GM19452 (cell line): ENCODE measurements around the gene ATP2A3.

Experiments used
- ATAC-seq: cut with Tn5 transposase; IDR thresholded peaks from one replicate; pipeline ENCODE4 v1.9.1; 2021; ENCODE audit not compliant: unreplicated experiment

ATP2A3 gene

GRCh38 chr17:3875317-3875716, 88.9 kb downstream of the ATP2A3 start:
- no peak for ATAC-seq
